ENCODE results near the gene HPCAL4. TPM values are rescaled to one million over a fixed set of nuclear protein-coding genes. Genes with fewer than 3 reads are reported as not detected.

HPCAL4 gene
- total and polyA plus RNA-seq, 2 donors from 2014 or later: 3.9 to 5.2 TPM

DNA sequence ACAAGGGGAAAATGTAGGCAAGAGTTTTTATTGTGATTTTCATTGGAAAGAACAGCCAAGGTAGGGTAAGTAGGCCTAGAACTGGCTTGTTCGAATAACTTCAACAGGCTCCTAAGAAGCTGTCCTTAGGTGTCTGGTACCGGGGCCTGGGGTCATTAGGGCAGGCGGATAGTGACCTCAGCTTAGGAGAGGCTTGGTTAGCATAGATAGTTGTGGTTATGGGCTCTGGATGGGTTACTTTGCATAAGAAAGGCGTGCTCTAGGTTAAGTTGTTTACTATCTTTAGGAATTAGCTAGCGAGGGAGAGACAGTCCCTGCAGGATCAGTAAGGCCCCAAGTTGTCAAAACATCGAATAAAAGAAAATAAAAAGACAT, 20.7 kb upstream of the HPCAL4 start:
- DNase-seq: no peak
- Histone ChIP-seq H3K4me3 (ENCODE audit: low read length in 3 of 3) (no peak overlapping the region), H3K4me1 (ENCODE audit: control insufficient read depth in 2 of 3, insufficient read depth in 2 of 3, low read depth in 1 of 3, low read length in 3 of 3) (no peaks in the 10 kb centered on the region), H3K9ac (ENCODE audit: low read length in 3 of 3) (no peak overlapping the region), H3K27ac (ENCODE audit: low read depth in 2 of 2, low read length in 2 of 2) (no peak overlapping the region), H3K27me3 (ENCODE audit: control insufficient read depth, insufficient read depth, low read length) (peaks cover 2% of the 10 kb centered on the region), H3K9me3 (ENCODE audit: control insufficient read depth in 2 of 3, insufficient read depth in 1 of 3, low read length in 3 of 3) (no peaks in the 10 kb centered on the region), H3K36me3 (ENCODE audit: control insufficient read depth in 2 of 3, insufficient read depth in 3 of 3, low read length in 3 of 3) (no peaks in the 10 kb centered on the region)
- intact Hi-C loops (cut with DNase I): no loop called here
- no peak for FAIRE-seq
- no peak for TF ChIP-seq CTCF (IDR thresholded peaks at IDR 0.05; ENCODE audit: borderline replicate concordance, extremely low read depth, insufficient read depth)

GRCh38 chr1:39711104-39711965, 20.1 kb upstream of the HPCAL4 start:
- Histone ChIP-seq H3K9me3 (ENCODE audit: control insufficient read depth in 2 of 3, insufficient read depth in 1 of 3, low read length in 3 of 3) (no peaks in the 10 kb centered on the region), H3K4me1 (ENCODE audit: control insufficient read depth in 2 of 3, insufficient read depth in 2 of 3, low read depth in 1 of 3, low read length in 3 of 3) (no peaks in the 10 kb centered on the region), H3K9ac (ENCODE audit: low read length in 3 of 3) (no peak overlapping the region), H3K27me3 (ENCODE audit: control insufficient read depth, insufficient read depth, low read length) (peaks cover 2% of the 10 kb centered on the region), H3K27ac (ENCODE audit: low read depth in 2 of 2, low read length in 2 of 2) (no peak overlapping the region), H3K36me3 (ENCODE audit: control insufficient read depth in 2 of 3, insufficient read depth in 3 of 3, low read length in 3 of 3) (no peaks in the 10 kb centered on the region), H3K4me3 (ENCODE audit: low read length in 3 of 3) (no peak overlapping the region)
- DNase-seq (no peak), FAIRE-seq (no peak)
- no peak for TF ChIP-seq CTCF (IDR thresholded peaks at IDR 0.05; ENCODE audit: borderline replicate concordance, extremely low read depth, insufficient read depth)
- intact Hi-C loops (cut with DNase I): no loop called here

GRCh38 chr1:39707506-39707905, 16.3 kb upstream of the HPCAL4 start:
- H3K9ac ChIP-seq (ENCODE audit: low read length in 3 of 3): no peak overlapping the region
- no peak overlapping the region for H3K27ac ChIP-seq (ENCODE audit: low read depth in 2 of 2, low read length in 2 of 2)
- peaks cover 2% of the 10 kb centered on the region for H3K27me3 ChIP-seq (ENCODE audit: control insufficient read depth, insufficient read depth, low read length)
- intact Hi-C loops (cut with DNase I): no loop called here
- no peaks in the 10 kb centered on the region for H3K9me3 ChIP-seq (ENCODE audit: control insufficient read depth in 2 of 3, insufficient read depth in 1 of 3, low read length in 3 of 3)
- FAIRE-seq (no peak), DNase-seq (no peak)
- no peaks in the 10 kb centered on the region for H3K36me3 ChIP-seq (ENCODE audit: control insufficient read depth in 2 of 3, insufficient read depth in 3 of 3, low read length in 3 of 3)
- H3K4me1 ChIP-seq (ENCODE audit: control insufficient read depth in 2 of 3, insufficient read depth in 2 of 3, low read depth in 1 of 3, low read length in 3 of 3): no peaks in the 10 kb centered on the region
- no peak overlapping the region for H3K4me3 ChIP-seq (ENCODE audit: low read length in 3 of 3)
- TF ChIP-seq CTCF (IDR thresholded peaks at IDR 0.05; ENCODE audit: borderline replicate concordance, extremely low read depth, insufficient read depth): no peak
